IPS DF 6.9 (cell line): ENCODE data around the gene WDR87.
"Not testable (repeated sequence)": the region's sequence is repeated elsewhere in the genome, so short reads cannot be mapped to it uniquely, and the experiment has no call there.

Experiments used
- DNase-seq: peaks from one replicate; pipeline ENCODE4 v3.0.0-alpha.2; 2013; ENCODE audit warnings: low read depth, low spot score
- H3K27ac ChIP-seq: one replicate; pipeline ENCODE4 v1.5.1; 2013; ENCODE audit warnings: low read length, control low read depth
- H3K27me3 ChIP-seq: 2 replicates; pipeline ENCODE4 v1.6.1; 2013; ENCODE audit warnings: mild to moderate bottlenecking, low read length; ENCODE audit not compliant: control insufficient read depth, insufficient read depth
- H3K36me3 ChIP-seq: 2 replicates; pipeline ENCODE4 v1.6.1; 2013; ENCODE audit warnings: low read length; ENCODE audit not compliant: control insufficient read depth, insufficient read depth
- H3K4me1 ChIP-seq: 2 replicates; pipeline ENCODE4 v1.6.1; 2013; ENCODE audit warnings: low read length; ENCODE audit not compliant: control insufficient read depth, insufficient read depth
- H3K4me3 ChIP-seq: 2 replicates; pipeline ENCODE4 v1.5.1; 2013; ENCODE audit warnings: mild to moderate bottlenecking, low read length
- H3K9me3 ChIP-seq: 2 replicates; pipeline ENCODE4 v1.6.1; 2013; ENCODE audit warnings: low read length, inconsistent platforms; ENCODE audit not compliant: control insufficient read depth, insufficient read depth
- WGBS: extraction: QIAGEN DNeasy Blood & Tissue Kit; methylation state at CpG from one replicate; pipeline ENCODE4 v1.1.7; 2013; ENCODE audit warnings: mixed read lengths, missing lambda C conversion rate; ENCODE audit not compliant: insufficient read length, insufficient coverage; 5-methylcytosine and 5-hydroxymethylcytosine counted together

The WDR87 gene

DNA sequence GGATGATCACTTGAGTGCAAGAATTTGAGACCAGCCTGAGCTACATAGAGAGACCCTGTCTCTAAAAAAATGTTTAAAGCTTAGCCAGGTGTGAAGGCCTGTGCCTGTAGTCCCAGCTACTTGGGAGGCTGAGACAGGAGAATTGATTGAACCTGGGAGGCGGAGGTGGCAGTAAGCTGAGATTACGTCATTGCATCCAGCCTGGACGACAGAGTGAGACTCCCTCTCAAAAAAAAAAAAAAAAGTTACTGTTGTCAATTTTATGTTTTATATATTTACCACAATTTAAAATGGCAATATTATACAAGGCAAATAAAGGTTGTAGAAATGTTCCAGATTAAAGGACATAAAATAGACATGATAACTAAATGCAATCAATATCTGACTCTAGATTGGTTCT is 29.2 kb downstream of the WDR87 start:
- Histone ChIP-seq H3K36me3 (no peaks in the 10 kb centered on the region), H3K27me3 (no peaks in the 10 kb centered on the region), H3K4me3 (no peak overlapping the region), H3K9me3 (no peaks in the 10 kb centered on the region; the same call in 1 of the 2 replicates), H3K27ac (no peak overlapping the region), H3K4me1 (peaks cover 1% of the 10 kb centered on the region; the same call in 1 of the 2 replicates)
- no peak for DNase-seq
- no CpG with 5 or more reads among the region's 3 CpGs for WGBS

DNA sequence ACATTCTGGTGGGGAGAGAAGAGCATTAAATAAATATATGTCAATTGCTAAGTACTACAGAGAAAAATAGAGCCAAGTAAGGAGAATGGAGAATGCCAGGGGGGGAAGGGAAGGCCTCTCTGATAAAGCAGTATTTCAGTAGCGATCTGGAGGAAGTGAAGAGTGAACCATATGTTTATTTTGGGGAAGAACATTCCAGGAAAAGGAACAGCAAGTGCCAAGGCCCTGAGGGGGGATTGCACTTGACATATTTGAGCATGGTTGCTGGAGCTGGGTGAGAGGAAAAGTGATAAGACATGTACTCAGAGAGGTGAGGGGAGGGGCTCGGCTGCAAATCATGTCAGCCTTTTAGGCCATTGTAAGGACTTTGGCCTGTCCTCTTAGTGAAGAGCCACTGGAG is 30.4 kb downstream of the WDR87 start:
- Histone ChIP-seq H3K27ac (no peak overlapping the region), H3K4me3 (no peak overlapping the region), H3K4me1 (peaks cover 1% of the 10 kb centered on the region; the same call in 1 of the 2 replicates), H3K36me3 (no peaks in the 10 kb centered on the region), H3K27me3 (no peaks in the 10 kb centered on the region), H3K9me3 (no peaks in the 10 kb centered on the region)
- no peak for DNase-seq
- no CpG with 5 or more reads among the region's 2 CpGs for WGBS

DNA sequence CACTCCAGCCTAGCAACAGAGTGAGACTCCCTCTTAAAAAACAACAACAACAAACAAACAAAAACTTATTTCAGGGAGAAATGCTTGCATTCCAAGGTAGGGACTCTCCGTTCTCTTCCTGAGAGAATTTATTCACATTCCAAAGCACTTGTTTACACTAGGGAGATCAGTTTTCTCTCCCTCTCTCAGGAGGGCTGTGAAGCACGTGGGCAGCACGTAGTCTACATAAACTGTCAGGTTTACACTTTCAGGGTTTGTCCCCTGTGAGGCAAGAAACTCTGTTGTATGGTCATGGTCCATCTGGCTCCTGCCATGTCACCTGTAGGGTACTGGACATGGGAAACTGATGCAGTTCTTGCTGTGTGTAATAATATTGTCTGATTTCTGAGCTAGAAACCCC is 31.6 kb downstream of the WDR87 start:
- Histone ChIP-seq H3K9me3 (no peaks in the 10 kb centered on the region), H3K27me3 (no peaks in the 10 kb centered on the region), H3K4me1 (peaks cover 1% of the 10 kb centered on the region; the same call in 1 of the 2 replicates), H3K27ac (no peak overlapping the region), H3K36me3 (no peaks in the 10 kb centered on the region), H3K4me3 (no peak overlapping the region)
- no CpG with 5 or more reads among the region's 3 CpGs for WGBS
- DNase-seq = no peak

DNA sequence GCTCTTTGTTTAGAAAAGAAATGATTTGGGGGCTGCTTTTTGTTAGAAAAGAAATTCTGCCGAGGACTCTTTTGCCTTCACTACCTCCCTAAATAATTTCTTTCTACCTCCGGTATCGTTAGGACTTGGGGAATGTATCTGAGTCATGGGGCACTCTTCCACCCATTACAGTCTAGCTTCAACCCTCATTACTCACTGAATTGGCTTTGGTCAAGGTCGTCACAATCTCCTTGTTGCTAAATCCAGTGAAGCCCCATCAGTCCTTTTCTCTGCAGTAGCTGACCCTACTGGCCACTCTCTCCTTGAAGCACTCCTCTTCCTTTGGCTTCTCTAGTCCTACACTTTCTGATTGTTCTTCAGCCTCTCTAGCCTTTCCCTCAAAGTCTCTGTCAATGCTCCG is 34.0 kb downstream of the WDR87 start:
- H3K27me3 ChIP-seq = no peaks in the 10 kb centered on the region
- no peak for DNase-seq
- H3K9me3 ChIP-seq = no peaks in the 10 kb centered on the region
- no CpG with 5 or more reads among the region's 5 CpGs for WGBS
- no peak overlapping the region for H3K4me3 ChIP-seq
- H3K4me1 ChIP-seq = peaks cover 1% of the 10 kb centered on the region; the same call in 1 of the 2 replicates
- no peaks in the 10 kb centered on the region for H3K36me3 ChIP-seq
- H3K27ac ChIP-seq = no peak overlapping the region

DNA sequence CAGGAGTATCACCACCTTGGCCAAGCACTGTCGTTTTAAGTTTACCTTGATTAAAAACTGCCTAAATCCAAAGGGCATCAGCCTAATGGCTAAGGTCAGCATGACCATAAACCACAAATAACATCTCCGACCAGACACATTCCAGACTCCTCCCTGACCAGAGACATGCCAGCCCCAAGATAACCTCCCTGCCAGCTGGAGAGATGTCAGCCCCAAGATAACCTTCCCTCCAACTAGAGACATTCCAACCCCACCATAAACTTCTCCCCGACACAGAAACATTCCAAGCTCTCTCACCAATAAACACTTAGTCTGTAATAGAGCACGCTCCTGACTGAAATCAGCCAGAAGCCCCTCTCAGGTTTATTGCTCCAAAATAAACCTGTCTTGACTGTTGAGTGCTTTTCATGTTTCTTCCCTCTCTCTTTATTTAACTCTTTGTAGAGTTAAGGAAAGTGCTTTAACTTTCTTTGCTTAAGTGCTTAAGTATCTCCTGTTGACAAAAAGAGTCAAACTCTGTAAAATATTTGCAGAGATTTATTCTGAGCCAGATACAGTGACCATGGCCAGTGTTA is 36.5 kb downstream of the WDR87 start:
- DNase-seq = no peak
- H3K36me3 ChIP-seq = no peaks in the 10 kb centered on the region
- WGBS = no CpG with 5 or more reads among the region's 4 CpGs
- H3K27me3 ChIP-seq = no peaks in the 10 kb centered on the region
- H3K4me3 ChIP-seq = no peak overlapping the region
- no peak overlapping the region for H3K27ac ChIP-seq
- H3K9me3 ChIP-seq = no peaks in the 10 kb centered on the region
- H3K4me1 ChIP-seq = peaks cover 2% of the 10 kb centered on the region; the same call in 1 of the 2 replicates

DNA sequence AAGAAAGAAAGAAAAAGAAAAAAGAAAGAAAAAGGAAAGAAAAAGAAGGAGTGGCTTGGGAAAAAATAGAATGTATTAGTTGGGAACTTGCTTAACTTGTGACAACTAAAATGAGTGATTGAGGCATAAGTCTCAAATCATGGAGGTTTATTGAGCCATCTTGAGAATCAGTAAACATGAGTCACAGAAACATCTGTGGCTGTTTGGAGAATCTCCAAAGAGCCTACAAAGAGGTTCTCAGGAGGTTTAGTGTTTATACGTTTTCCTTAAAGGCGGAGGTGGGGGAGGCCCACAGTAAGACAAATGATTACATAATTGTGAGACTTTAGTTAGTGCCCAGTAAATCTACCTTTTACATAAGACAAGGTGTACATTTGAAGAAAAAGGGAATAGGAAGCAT is 38.6 kb downstream of the WDR87 start:
- Histone ChIP-seq H3K9me3 (no peaks in the 10 kb centered on the region), H3K36me3 (no peaks in the 10 kb centered on the region), H3K4me1 (0 out of 2 replicates have a peak, but pooled peaks cover 1% of the 10 kb centered on the region), H3K27ac (no peak overlapping the region), H3K4me3 (no peak overlapping the region), H3K27me3 (no peaks in the 10 kb centered on the region)
- no CpG with 5 or more reads among the region's 2 CpGs for WGBS
- DNase-seq = no peak

DNA sequence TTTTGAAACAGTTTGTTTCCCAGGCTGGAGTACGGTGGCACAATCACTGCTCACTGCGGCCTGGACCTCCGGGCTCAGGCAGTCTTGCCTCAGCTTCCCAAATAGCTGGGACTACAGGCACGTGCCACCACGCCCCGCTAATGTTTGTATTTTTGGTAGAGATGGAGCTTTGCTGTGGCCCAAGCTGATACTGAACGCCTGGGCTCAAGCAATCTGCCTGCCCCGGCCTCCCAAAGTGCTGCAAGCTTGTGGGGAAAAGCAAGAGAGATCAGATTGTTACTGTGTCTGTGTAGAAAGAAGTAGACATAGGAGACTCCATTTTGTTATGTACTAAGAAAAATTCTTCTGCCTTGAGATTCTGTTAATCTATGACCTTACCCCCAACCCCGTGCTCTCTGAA is 40.5 kb downstream of the WDR87 start:
- not testable (repeated sequence) for H3K27me3 ChIP-seq, H3K27ac ChIP-seq, H3K4me1 ChIP-seq, H3K4me3 ChIP-seq, H3K9me3 ChIP-seq, DNase-seq, H3K36me3 ChIP-seq
- WGBS = no CpG with 5 or more reads among the region's 9 CpGs

DNA sequence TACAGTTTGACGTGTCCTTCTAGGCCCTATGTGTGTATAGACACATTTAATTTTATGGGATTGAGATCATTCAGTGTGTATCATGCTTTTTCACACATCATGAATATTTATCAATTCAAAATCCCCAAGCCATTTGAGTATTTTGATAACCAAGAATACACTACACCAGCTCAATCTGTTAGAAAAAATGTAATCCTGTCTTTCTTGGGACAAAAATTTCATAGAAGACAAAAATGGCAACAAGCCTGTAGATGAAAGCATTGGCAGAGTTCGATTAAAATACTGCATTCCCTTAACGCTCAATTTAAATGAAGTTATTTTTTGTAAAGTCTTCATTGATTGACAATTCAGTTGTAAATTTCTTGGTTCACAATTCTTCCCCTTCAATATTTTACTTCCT is 41.9 kb downstream of the WDR87 start:
- WGBS = no CpG with 5 or more reads among the region's 3 CpGs
- Histone ChIP-seq H3K27ac (no peak overlapping the region), H3K4me1 (0 out of 2 replicates have a peak, but pooled peaks cover 1% of the 10 kb centered on the region), H3K9me3 (no peaks in the 10 kb centered on the region), H3K4me3 (no peak overlapping the region), H3K36me3 (no peaks in the 10 kb centered on the region), H3K27me3 (no peaks in the 10 kb centered on the region)
- no peak for DNase-seq

DNA sequence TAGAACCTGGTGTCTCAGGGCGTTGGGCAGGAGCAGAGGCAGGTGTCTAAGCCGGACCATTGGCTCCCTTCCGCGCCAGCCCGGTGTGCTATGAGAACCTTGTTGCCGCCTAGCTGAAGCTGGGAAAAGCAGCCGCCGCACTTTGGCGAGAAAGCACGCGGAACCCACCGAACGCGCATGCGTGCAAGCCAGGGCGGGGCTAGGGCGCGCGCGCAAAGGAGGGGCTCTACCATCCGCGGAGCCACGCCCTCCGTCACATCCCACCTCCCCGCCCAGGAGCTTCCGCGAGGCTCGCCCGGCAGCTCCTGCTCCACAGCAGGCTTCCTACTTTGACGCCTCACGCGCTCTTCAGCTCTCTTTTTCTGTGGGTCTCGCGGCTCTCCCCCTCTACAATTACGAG is 51.3 kb downstream of the WDR87 start:
- no peaks in the 10 kb centered on the region for H3K36me3 ChIP-seq
- no peaks in the 10 kb centered on the region for H3K4me1 ChIP-seq
- H3K4me3 ChIP-seq = no peak overlapping the region
- no peak overlapping the region for H3K27ac ChIP-seq
- DNase-seq = no peak
- no peaks in the 10 kb centered on the region for H3K9me3 ChIP-seq
- no CpG with 5 or more reads among the region's 35 CpGs for WGBS
- no peaks in the 10 kb centered on the region for H3K27me3 ChIP-seq

DNA sequence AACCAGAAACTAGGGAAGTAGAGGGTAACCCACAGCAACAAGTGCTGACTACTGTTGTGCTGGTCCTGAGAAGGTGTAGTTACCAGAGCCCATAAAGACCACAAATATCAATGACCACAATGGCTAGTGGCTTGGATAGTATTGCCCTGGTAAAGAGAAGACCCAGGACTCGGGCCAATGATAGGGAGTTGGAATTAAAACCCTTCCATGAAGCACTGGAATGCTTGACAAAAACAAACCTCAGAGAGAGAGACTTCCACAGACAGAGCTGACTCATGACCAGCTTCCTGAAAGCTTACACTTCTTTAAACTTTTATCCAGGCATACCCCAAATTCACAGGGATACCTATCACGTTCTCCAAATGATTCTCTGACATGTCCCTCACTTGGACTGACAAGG is 60.5 kb downstream of the WDR87 start:
- no peak for DNase-seq
- no CpG with 5 or more reads among the region's 2 CpGs for WGBS
- Histone ChIP-seq H3K27me3 (no peaks in the 10 kb centered on the region), H3K36me3 (no peaks in the 10 kb centered on the region), H3K27ac (no peak overlapping the region), H3K4me3 (no peak overlapping the region), H3K9me3 (no peaks in the 10 kb centered on the region), H3K4me1 (no peaks in the 10 kb centered on the region)
